Measurements from ENCODE around the gene IQGAP3.

The IQGAP3 gene

DNA sequence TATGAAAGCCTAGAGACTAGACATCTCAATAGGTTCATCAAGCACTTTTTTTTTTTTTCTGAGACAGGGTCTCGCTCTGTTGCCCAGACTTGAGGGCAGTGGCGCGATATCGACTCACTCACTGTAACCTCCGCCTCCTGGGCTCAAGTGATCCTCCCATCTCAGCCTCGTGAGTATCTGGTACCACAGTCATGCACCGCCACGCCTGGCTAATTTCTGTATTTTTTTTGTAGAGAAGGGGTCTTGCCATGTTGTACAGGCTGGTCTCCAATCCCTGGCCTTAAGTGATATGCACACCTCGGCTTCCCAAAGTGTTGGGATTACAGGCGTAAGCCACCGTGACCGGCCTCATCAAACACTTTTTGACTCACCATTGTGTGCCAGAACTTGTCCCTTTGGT lies 29.5 kb upstream of the IQGAP3 start:
- DNase-seq, result peak; percentile 45
- 0 out of 2 replicates have a peak, but pooled peaks cover 3% of the 10 kb centered on the region for H3K27me3 ChIP-seq (replicated peaks; ENCODE audit: insufficient read depth, low read length)
- no peaks in the 10 kb centered on the region for H3K9me3 ChIP-seq (replicated peaks; ENCODE audit: insufficient read depth, low read length)
- peak overlapping the region; percentile 68 for H3K9ac ChIP-seq (ENCODE audit: low read length)
- TF ChIP-seq EZH2 (optimal IDR thresholded peaks at IDR 0.05; ENCODE audit: low read depth, low read length), result no peak
- no peak for TF ChIP-seq EZH2phosphoT487 (IDR thresholded peaks at IDR 0.05; ENCODE audit: low read length)
- TF ChIP-seq, protein P1, sequence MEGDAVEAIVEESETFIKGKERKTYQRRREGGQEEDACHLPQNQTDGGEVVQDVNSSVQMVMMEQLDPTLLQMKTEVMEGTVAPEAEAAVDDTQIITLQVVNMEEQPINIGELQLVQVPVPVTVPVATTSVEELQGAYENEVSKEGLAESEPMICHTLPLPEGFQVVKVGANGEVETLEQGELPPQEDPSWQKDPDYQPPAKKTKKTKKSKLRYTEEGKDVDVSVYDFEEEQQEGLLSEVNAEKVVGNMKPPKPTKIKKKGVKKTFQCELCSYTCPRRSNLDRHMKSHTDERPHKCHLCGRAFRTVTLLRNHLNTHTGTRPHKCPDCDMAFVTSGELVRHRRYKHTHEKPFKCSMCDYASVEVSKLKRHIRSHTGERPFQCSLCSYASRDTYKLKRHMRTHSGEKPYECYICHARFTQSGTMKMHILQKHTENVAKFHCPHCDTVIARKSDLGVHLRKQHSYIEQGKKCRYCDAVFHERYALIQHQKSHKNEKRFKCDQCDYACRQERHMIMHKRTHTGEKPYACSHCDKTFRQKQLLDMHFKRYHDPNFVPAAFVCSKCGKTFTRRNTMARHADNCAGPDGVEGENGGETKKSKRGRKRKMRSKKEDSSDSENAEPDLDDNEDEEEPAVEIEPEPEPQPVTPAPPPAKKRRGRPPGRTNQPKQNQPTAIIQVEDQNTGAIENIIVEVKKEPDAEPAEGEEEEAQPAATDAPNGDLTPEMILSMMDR (IDR thresholded peaks at IDR 0.05; ENCODE audit: low read length), result no peak
- peak overlapping the region; percentile 92 for H2AFZ ChIP-seq (ENCODE audit: low read length)
- peak overlapping the region; percentile 86 for H3K4me2 ChIP-seq (ENCODE audit: low read depth, low read length)
- H3K27ac ChIP-seq (ENCODE audit: low read length), result no peak overlapping the region; the same call in 1 of the 2 replicates
- peaks cover 12% of the 10 kb centered on the region for H3F3A ChIP-seq (ENCODE audit: insufficient read depth, low read length)
- no peaks in the 10 kb centered on the region for H4K20me1 ChIP-seq (ENCODE audit: insufficient read depth, low read length)
- H3K4me1 ChIP-seq (ENCODE audit: low read length), result peaks cover 12% of the 10 kb centered on the region
- H3K9me2 ChIP-seq (replicated peaks; ENCODE audit: insufficient read depth, low read length), result no peaks in the 10 kb centered on the region
- H3K36me3 ChIP-seq (replicated peaks; ENCODE audit: insufficient read depth, low read length), result peaks cover 12% of the 10 kb centered on the region; the same call in 1 of the 2 replicates
- H3K4me3 ChIP-seq (ENCODE audit: low read length), result peak overlapping the region; percentile 84
- H3K79me2 ChIP-seq (ENCODE audit: low read length), result peaks cover 48% of the 10 kb centered on the region

DNA sequence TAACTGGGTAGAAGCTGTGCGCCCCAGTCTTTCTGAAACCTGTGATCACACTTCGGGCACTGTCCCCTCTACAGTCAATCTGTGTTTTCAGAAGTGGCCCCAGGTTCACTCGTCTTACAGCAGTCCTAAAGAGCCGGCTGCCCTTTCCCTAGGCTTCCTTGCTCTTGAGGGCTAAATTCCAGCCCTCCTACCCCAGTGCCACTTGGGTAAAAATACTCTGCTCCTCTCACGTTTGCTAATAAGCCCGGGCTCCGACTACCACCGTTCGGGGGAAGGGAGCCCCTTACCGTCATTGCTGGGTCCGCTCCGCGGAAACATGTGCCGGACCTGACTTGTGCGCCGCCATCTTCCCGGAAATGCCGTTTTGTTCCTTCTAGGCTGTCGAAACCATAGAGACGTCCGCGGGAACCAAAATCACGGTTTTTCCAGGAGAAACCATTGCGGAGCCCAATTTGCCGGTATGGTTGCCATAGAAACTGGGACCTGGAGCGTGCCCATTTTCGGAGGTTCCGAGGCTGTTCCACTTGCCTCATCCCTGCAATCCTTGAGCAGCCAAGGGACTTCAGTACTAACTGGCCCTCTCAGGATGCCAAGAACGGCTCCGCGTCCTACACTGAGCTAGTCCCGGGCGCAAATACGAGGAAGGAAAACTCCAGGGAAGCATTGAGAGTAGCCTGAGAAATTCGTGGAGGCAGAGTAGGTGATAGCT lies 28.9 kb upstream of the IQGAP3 start, which contains the start of gene GPATCH4:
GPATCH4 (minus strand) TSS at position 358 of the 709 bp plus-strand sequence.
- peak; percentile 87 for DNase-seq
- Histone ChIP-seq H2AFZ (ENCODE audit: low read length) (peak within 1 kb of the TSS; percentile 92), H3K9ac (ENCODE audit: low read length) (peak within 1 kb of the TSS; percentile 68), H3K9me2 (replicated peaks; ENCODE audit: insufficient read depth, low read length) (no peaks in the 10 kb centered on the region), H3K9me3 (replicated peaks; ENCODE audit: insufficient read depth, low read length) (no peaks in the 10 kb centered on the region), H3K79me2 (ENCODE audit: low read length) (peaks cover 54% of the 10 kb centered on the region), H3K27me3 (replicated peaks; ENCODE audit: insufficient read depth, low read length) (no peaks in the 10 kb centered on the region), H3K27ac (ENCODE audit: low read length) (peak within 1 kb of the TSS; percentile 44), H3K4me2 (ENCODE audit: low read depth, low read length) (peak within 1 kb of the TSS; percentile 86), H3K36me3 (replicated peaks; ENCODE audit: insufficient read depth, low read length) (peaks cover 15% of the 10 kb centered on the region; the same call in 1 of the 2 replicates), H3F3A (ENCODE audit: insufficient read depth, low read length) (peaks cover 12% of the 10 kb centered on the region), H4K20me1 (ENCODE audit: insufficient read depth, low read length) (no peaks in the 10 kb centered on the region), H3K4me3 (ENCODE audit: low read length) (peak within 1 kb of the TSS; percentile 84), H3K4me1 (ENCODE audit: low read length) (peaks cover 12% of the 10 kb centered on the region)
- TF ChIP-seq, protein P1 (IDR thresholded peaks at IDR 0.05; ENCODE audit: low read length), result no peak
- TF ChIP-seq EZH2phosphoT487 (IDR thresholded peaks at IDR 0.05; ENCODE audit: low read length) (no peak), EZH2 (optimal IDR thresholded peaks at IDR 0.05; ENCODE audit: low read depth, low read length) (no peak)

DNA sequence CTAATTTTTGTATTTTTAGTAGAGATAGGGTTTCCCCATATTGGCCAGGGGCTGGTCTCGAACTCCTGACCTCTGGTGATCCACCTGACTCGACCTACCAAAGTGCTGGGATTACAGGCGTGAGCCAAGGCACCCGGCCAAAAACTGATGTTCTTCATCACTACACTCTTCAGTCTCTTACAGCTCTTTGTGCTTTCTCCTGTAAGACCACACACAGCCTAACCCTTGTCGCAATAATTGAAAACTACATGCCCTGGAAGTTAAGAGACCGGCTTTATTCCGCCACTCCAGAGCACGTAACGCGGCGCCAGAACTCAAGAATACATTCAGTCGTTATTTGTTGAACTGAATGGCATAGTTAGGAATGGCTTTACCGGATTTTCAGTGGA lies 28.4 kb upstream of the IQGAP3 start:
- H3F3A ChIP-seq (ENCODE audit: insufficient read depth, low read length), result peaks cover 12% of the 10 kb centered on the region
- H3K79me2 ChIP-seq (ENCODE audit: low read length), result peaks cover 56% of the 10 kb centered on the region
- TF ChIP-seq, protein P1 (IDR thresholded peaks at IDR 0.05; ENCODE audit: low read length), result no peak
- TF ChIP-seq EZH2 (optimal IDR thresholded peaks at IDR 0.05; ENCODE audit: low read depth, low read length), result no peak
- TF ChIP-seq EZH2phosphoT487 (IDR thresholded peaks at IDR 0.05; ENCODE audit: low read length), result no peak
- no peaks in the 10 kb centered on the region for H3K9me3 ChIP-seq (replicated peaks; ENCODE audit: insufficient read depth, low read length)
- H2AFZ ChIP-seq (ENCODE audit: low read length), result peak overlapping the region; percentile 92
- H3K27me3 ChIP-seq (replicated peaks; ENCODE audit: insufficient read depth, low read length), result no peaks in the 10 kb centered on the region
- H3K9me2 ChIP-seq (replicated peaks; ENCODE audit: insufficient read depth, low read length), result no peaks in the 10 kb centered on the region
- H4K20me1 ChIP-seq (ENCODE audit: insufficient read depth, low read length), result no peaks in the 10 kb centered on the region
- peak overlapping the region; percentile 44 for H3K27ac ChIP-seq (ENCODE audit: low read length)
- DNase-seq, result peak; percentile 34
- peak overlapping the region; percentile 84 for H3K4me3 ChIP-seq (ENCODE audit: low read length)
- H3K4me2 ChIP-seq (ENCODE audit: low read depth, low read length), result peak overlapping the region; percentile 86
- peaks cover 12% of the 10 kb centered on the region for H3K4me1 ChIP-seq (ENCODE audit: low read length)
- peak overlapping the region; percentile 68 for H3K9ac ChIP-seq (ENCODE audit: low read length)
- H3K36me3 ChIP-seq (replicated peaks; ENCODE audit: insufficient read depth, low read length), result peaks cover 15% of the 10 kb centered on the region; the same call in 1 of the 2 replicates
